T-helper 1 cell (primary cell): ENCODE measurements around the gene TRIM52.
"Not testable (repeated sequence)": the region's sequence is repeated elsewhere in the genome, so short reads cannot be mapped to it uniquely, and the experiment has no call there.

Experiments
- DNase-seq, 5 donors: peaks; one replicate each; pipeline ENCODE4 v3.0.0-alpha.2; 2012 to 2020
- total RNA-seq, 4 donors: gene quantifications; one replicate each; lab custom pipeline; 2026; lab: John Stamatoyannopoulos, UW

The TRIM52 gene
- total RNA-seq: 62.4 to 112 (median 97.4) reads per million in 4 donors

GRCh38 chr5:181260720-181261319 lies at the start of gene TRIM52:
TRIM52 (minus strand) TSS chr5:181261143; CDS start chr5:181260813, 330 bp downstream.
- DNase-seq: peak; percentile 79 to 95 (median 85)

- DNase-seq: not testable (repeated sequence)
Measured at GRCh38 chr5:181287331-181287730, 26.4 kb upstream of the TRIM52 start.

GRCh38 chr5:181285962-181286705 lies 25.2 kb upstream of the TRIM52 start:
- not testable (repeated sequence) for DNase-seq

- DNase-seq: not testable (repeated sequence)
Measured at GRCh38 chr5:181283841-181284755, 23.2 kb upstream of the TRIM52 start.

GRCh38 chr5:181283347-181283746 lies 22.4 kb upstream of the TRIM52 start:
- DNase-seq: no peak

GRCh38 chr5:181282874-181283273 lies 21.9 kb upstream of the TRIM52 start:
- no peak for DNase-seq

- not testable (repeated sequence) for DNase-seq
Measured at GRCh38 chr5:181282415-181282814, 21.5 kb upstream of the TRIM52 start.

- no peak for DNase-seq
Measured at GRCh38 chr5:181281984-181282316, 21.0 kb upstream of the TRIM52 start.

- DNase-seq: no peak
Measured at GRCh38 chr5:181281077-181281983, 20.4 kb upstream of the TRIM52 start.

- DNase-seq: no peak
Measured at GRCh38 chr5:181280251-181280762, 19.4 kb upstream of the TRIM52 start.

GRCh38 chr5:181273433-181273744 lies 12.4 kb upstream of the TRIM52 start:
- not testable (repeated sequence) for DNase-seq

- DNase-seq: no peak
Measured at GRCh38 chr5:181271081-181271480, 10.1 kb upstream of the TRIM52 start.

GRCh38 chr5:181267907-181268306 lies 7.0 kb upstream of the TRIM52 start:
- DNase-seq: not testable (repeated sequence)

GRCh38 chr5:181267291-181267904 lies 6.5 kb upstream of the TRIM52 start:
- DNase-seq: not testable (repeated sequence)

- DNase-seq: no peak
Measured at GRCh38 chr5:181265092-181265671, 4.2 kb upstream of the TRIM52 start.

- no peak for DNase-seq
Measured at GRCh38 chr5:181263633-181264032, 2.7 kb upstream of the TRIM52 start.

- peak; percentile 64 to 81 (median 73) for DNase-seq
Measured at GRCh38 chr5:181261320-181262049, 542 bp upstream of the TRIM52 start.

- no peak for DNase-seq
Measured at GRCh38 chr5:181259974-181260719, 796 bp downstream of the TRIM52 start.

GRCh38 chr5:181259283-181259682 lies 1.7 kb downstream of the TRIM52 start:
- no peak for DNase-seq

GRCh38 chr5:181258576-181258975 lies 2.4 kb downstream of the TRIM52 start:
- DNase-seq: no peak
